Esophagus muscularis mucosa (tissue), 4 donors: Measurements from ENCODE around the gene C6orf52.

Source experiments
- CTCF ChIP-seq, 3 experiments: fragments of 200-600 bp in 2 of 3; fragments of 450-650 bp in 1 of 3; sonication (generic) in 2 of 3; IDR thresholded peaks; one replicate each; pipeline ENCODE4 v1.5.1; 2017 to 2019; ENCODE audit warnings: antibody characterized with exemption in 3 of 3, mild to moderate bottlenecking in 2 of 3, moderate library complexity in 1 of 3
- EP300 ChIP-seq: sonication (generic); formaldehyde crosslinking; IDR thresholded peaks from one replicate; pipeline ENCODE4 v1.6.1; 2017; ENCODE audit warnings: antibody characterized with exemption
- POLR2A ChIP-seq: fragments of 450-650 bp; IDR thresholded peaks from one replicate; pipeline ENCODE4 v1.6.1; 2017; ENCODE audit warnings: antibody characterized with exemption, moderate library complexity, mild to moderate bottlenecking, low read depth
- POLR2AphosphoS5 ChIP-seq, 2 donors: sonication (generic); formaldehyde crosslinking; IDR thresholded peaks; one replicate each; pipeline ENCODE4 v1.6.1; 2017; ENCODE audit warnings: antibody characterized with exemption in 2 of 2

- no peak for TF ChIP-seq CTCF (IDR thresholded peaks at IDR 0.05)
- TF ChIP-seq POLR2AphosphoS5 (IDR thresholded peaks at IDR 0.05): no peak
- TF ChIP-seq POLR2A: no peak
- TF ChIP-seq EP300: no peak
These were observed 32.2 kb downstream of the C6orf52 start for GRCh38 chr6:10662207-10662606.
